T-helper 2 cell treated with Interferon-gamma antibody and Interleukin-4, amounts not matched to agents 5 μg/mL and 100 μg/mL, for 36 hours (primary cell): Measurements from ENCODE around the gene PRKCSH.
"Not testable (repeated sequence)": the region's sequence is repeated elsewhere in the genome, so short reads cannot be mapped to it uniquely, and the experiment has no call there.

Source experiments
- DNase-seq: peaks from one replicate; pipeline ENCODE4 v3.0.0; 2021; ENCODE audit warnings: low spot score
- H3K27ac Mint-ChIP-seq: one replicate; pipeline ENCODE4 v1.8.0; 2021; ENCODE audit warnings: mild to moderate bottlenecking, mixed read lengths
- H3K27me3 Mint-ChIP-seq: one replicate; pipeline ENCODE4 v1.8.0; 2021; ENCODE audit warnings: low read depth, mixed read lengths
- H3K36me3 Mint-ChIP-seq: one replicate; pipeline ENCODE4 v1.8.0; 2021; ENCODE audit warnings: low read depth, mixed read lengths
- H3K4me1 Mint-ChIP-seq: one replicate; pipeline ENCODE4 v1.8.0; 2021; ENCODE audit warnings: low read depth, mixed read lengths
- H3K4me3 Mint-ChIP-seq: one replicate; pipeline ENCODE4 v1.8.0; 2022; ENCODE audit warnings: mild to moderate bottlenecking, moderate library complexity, mixed read lengths
- H3K9me3 Mint-ChIP-seq: one replicate; pipeline ENCODE4 v1.8.0; 2021; ENCODE audit warnings: mixed read lengths

The PRKCSH gene

GRCh38 chr19:11451327-11451870 lies 16.0 kb downstream of the PRKCSH start:
- no peak overlapping the region for H3K4me3 Mint-ChIP-seq
- no peak for DNase-seq
- no peak overlapping the region for H3K27ac Mint-ChIP-seq
- no peaks in the 10 kb centered on the region for H3K9me3 Mint-ChIP-seq
- H3K4me1 Mint-ChIP-seq, result no peaks in the 10 kb centered on the region
- peaks cover 5% of the 10 kb centered on the region for H3K36me3 Mint-ChIP-seq
- no peaks in the 10 kb centered on the region for H3K27me3 Mint-ChIP-seq

- H3K4me1 Mint-ChIP-seq, result no peaks in the 10 kb centered on the region
Observed at GRCh38 chr19:11451871-11452619, 16.6 kb downstream of the PRKCSH start.

GRCh38 chr19:11452620-11453310 lies 17.3 kb downstream of the PRKCSH start:
- no peak overlapping the region for H3K4me3 Mint-ChIP-seq

More at GRCh38 chr19:11451871-11452619, 16.6 kb downstream of the PRKCSH start:
- H3K27me3 Mint-ChIP-seq, result no peaks in the 10 kb centered on the region
- no peak overlapping the region for H3K27ac Mint-ChIP-seq
- H3K9me3 Mint-ChIP-seq, result no peaks in the 10 kb centered on the region
- peaks cover 5% of the 10 kb centered on the region for H3K36me3 Mint-ChIP-seq
- DNase-seq, result no peak
- no peak overlapping the region for H3K4me3 Mint-ChIP-seq

GRCh38 chr19:11453468-11454341 lies 18.3 kb downstream of the PRKCSH start:
- no peak overlapping the region for H3K4me3 Mint-ChIP-seq
- no peaks in the 10 kb centered on the region for H3K4me1 Mint-ChIP-seq
- H3K27ac Mint-ChIP-seq, result no peak overlapping the region
- DNase-seq, result no peak
- H3K27me3 Mint-ChIP-seq, result no peaks in the 10 kb centered on the region
- H3K9me3 Mint-ChIP-seq, result no peaks in the 10 kb centered on the region
- H3K36me3 Mint-ChIP-seq, result peaks cover 5% of the 10 kb centered on the region

More at GRCh38 chr19:11452620-11453310, 17.3 kb downstream of the PRKCSH start:
- Mint-ChIP-seq H3K27ac (no peak overlapping the region), H3K27me3 (no peaks in the 10 kb centered on the region), H3K4me1 (no peaks in the 10 kb centered on the region), H3K36me3 (peaks cover 5% of the 10 kb centered on the region), H3K9me3 (no peaks in the 10 kb centered on the region)
- DNase-seq, result no peak

- DNase-seq, H3K27ac Mint-ChIP-seq, H3K9me3 Mint-ChIP-seq, H3K4me3 Mint-ChIP-seq, H3K36me3 Mint-ChIP-seq, H3K4me1 Mint-ChIP-seq, H3K27me3 Mint-ChIP-seq: not testable (repeated sequence)
Observed at GRCh38 chr19:11455233-11455554, 19.8 kb downstream of the PRKCSH start.

GRCh38 chr19:11456659-11457058 lies 21.2 kb downstream of the PRKCSH start:
- Mint-ChIP-seq H3K4me1 (no peaks in the 10 kb centered on the region), H3K27ac (no peak overlapping the region), H3K4me3 (no peak overlapping the region), H3K27me3 (no peaks in the 10 kb centered on the region), H3K36me3 (no peaks in the 10 kb centered on the region), H3K9me3 (no peaks in the 10 kb centered on the region)
- no peak for DNase-seq

GRCh38 chr19:11457115-11457514 lies 21.7 kb downstream of the PRKCSH start:
- H3K36me3 Mint-ChIP-seq, result no peaks in the 10 kb centered on the region
- H3K27ac Mint-ChIP-seq, result no peak overlapping the region
- H3K27me3 Mint-ChIP-seq, result no peaks in the 10 kb centered on the region
- no peaks in the 10 kb centered on the region for H3K4me1 Mint-ChIP-seq
- no peak for DNase-seq
- no peak overlapping the region for H3K4me3 Mint-ChIP-seq
- no peaks in the 10 kb centered on the region for H3K9me3 Mint-ChIP-seq

GRCh38 chr19:11457831-11458230 lies 22.4 kb downstream of the PRKCSH start:
- Mint-ChIP-seq H3K4me3 (no peak overlapping the region), H3K9me3 (no peaks in the 10 kb centered on the region), H3K27me3 (no peaks in the 10 kb centered on the region), H3K27ac (no peak overlapping the region), H3K36me3 (no peaks in the 10 kb centered on the region), H3K4me1 (no peaks in the 10 kb centered on the region)
- DNase-seq, result no peak

- Mint-ChIP-seq H3K36me3 (no peaks in the 10 kb centered on the region), H3K4me1 (no peaks in the 10 kb centered on the region), H3K27ac (no peak overlapping the region), H3K9me3 (no peaks in the 10 kb centered on the region), H3K27me3 (no peaks in the 10 kb centered on the region), H3K4me3 (no peak overlapping the region)
- no peak for DNase-seq
Observed at GRCh38 chr19:11458236-11458900, 22.9 kb downstream of the PRKCSH start.

- H3K4me1 Mint-ChIP-seq, H3K4me3 Mint-ChIP-seq, DNase-seq, H3K36me3 Mint-ChIP-seq, H3K9me3 Mint-ChIP-seq, H3K27me3 Mint-ChIP-seq, H3K27ac Mint-ChIP-seq: not testable (repeated sequence)
Observed at GRCh38 chr19:11458912-11459311, 23.5 kb downstream of the PRKCSH start.

GRCh38 chr19:11460207-11460606 lies 24.8 kb downstream of the PRKCSH start:
- no peaks in the 10 kb centered on the region for H3K36me3 Mint-ChIP-seq
- no peak overlapping the region for H3K4me3 Mint-ChIP-seq
- no peaks in the 10 kb centered on the region for H3K4me1 Mint-ChIP-seq
- no peak for DNase-seq
- no peaks in the 10 kb centered on the region for H3K27me3 Mint-ChIP-seq
- H3K9me3 Mint-ChIP-seq, result no peaks in the 10 kb centered on the region
- no peak overlapping the region for H3K27ac Mint-ChIP-seq

- Mint-ChIP-seq H3K4me3 (no peak overlapping the region), H3K36me3 (no peaks in the 10 kb centered on the region), H3K27ac (no peak overlapping the region), H3K9me3 (no peaks in the 10 kb centered on the region), H3K4me1 (no peaks in the 10 kb centered on the region), H3K27me3 (no peaks in the 10 kb centered on the region)
- DNase-seq, result no peak
Observed at GRCh38 chr19:11461453-11461852, 26.0 kb downstream of the PRKCSH start.

- H3K27me3 Mint-ChIP-seq, result no peaks in the 10 kb centered on the region
- DNase-seq, result no peak
- no peak overlapping the region for H3K27ac Mint-ChIP-seq
- no peaks in the 10 kb centered on the region for H3K36me3 Mint-ChIP-seq
- no peaks in the 10 kb centered on the region for H3K4me1 Mint-ChIP-seq
- no peak overlapping the region for H3K4me3 Mint-ChIP-seq
- H3K9me3 Mint-ChIP-seq, result no peaks in the 10 kb centered on the region
Observed at GRCh38 chr19:11463391-11463790, 28.0 kb downstream of the PRKCSH start.
